HG02763 (cell line): ENCODE results near the gene PRKACA.
A peak's percentile ranks its signal among the peaks of the same experiment; 100 is the strongest.

Experiments
- ATAC-seq: cut with Tn5 transposase; IDR thresholded peaks from one replicate; pipeline ENCODE4 v1.9.1; 2021; ENCODE audit warnings: mild to moderate bottlenecking, moderate library complexity; ENCODE audit not compliant: unreplicated experiment

Gene PRKACA

GRCh38 chr19:14117668-14118164, at the start of gene PRKACA:
Gene PRKACA (minus strand): TSS chr19:14117762. CDS start chr19:14117547, 215 bp downstream.
- peak; percentile 89 for ATAC-seq

- no peak for ATAC-seq
Observed at GRCh38 chr19:14166999-14167575, 49.5 kb upstream of the PRKACA start.

- ATAC-seq, result no peak
Observed at GRCh38 chr19:14165990-14166830, 48.6 kb upstream of the PRKACA start.

- no peak for ATAC-seq
Observed at GRCh38 chr19:14164724-14165493, 47.3 kb upstream of the PRKACA start.

DNA sequence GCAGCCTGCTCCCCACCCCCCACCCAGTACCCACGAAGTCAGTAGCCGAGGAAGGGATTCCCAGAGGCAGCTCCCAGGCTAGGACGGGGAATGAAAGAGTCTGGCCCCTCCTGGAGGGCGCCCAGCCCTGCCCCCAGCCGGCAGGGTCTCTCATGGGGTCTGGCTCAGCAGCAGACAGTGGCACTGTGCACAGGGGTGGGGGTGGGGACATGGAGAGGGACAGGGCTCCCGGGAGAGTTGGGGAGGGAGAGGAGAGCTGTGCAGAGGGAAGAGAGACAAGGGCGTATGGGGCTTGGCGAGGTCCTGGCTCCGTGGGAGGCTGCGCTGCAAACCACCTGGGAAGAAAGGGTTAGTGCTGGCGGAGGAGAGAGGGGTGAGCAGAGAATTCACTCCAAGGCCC, 46.5 kb upstream of the PRKACA start:
- ATAC-seq, result no peak

- ATAC-seq, result no peak
Observed at GRCh38 chr19:14162871-14163297, 45.3 kb upstream of the PRKACA start.

DNA sequence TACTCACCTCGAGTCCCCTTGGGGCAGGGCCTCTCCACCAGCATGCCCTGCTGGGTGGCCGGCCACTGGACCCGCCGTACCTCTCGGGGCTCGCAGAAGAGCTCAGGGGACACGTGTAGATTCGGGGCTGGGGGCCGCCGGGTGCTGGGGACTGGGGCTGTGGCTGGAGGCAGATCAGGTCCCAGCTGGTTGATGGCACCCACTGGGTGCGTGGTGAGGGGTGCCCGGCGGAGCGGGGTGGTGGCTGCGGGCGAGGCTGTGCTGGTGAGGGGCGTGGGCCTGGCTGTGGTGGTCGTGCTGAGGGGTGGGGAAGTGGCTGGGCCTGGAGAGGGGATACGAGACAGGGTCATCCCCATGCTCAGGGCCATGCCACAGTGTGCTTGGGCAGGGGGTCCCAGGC, 43.7 kb upstream of the PRKACA start:
- ATAC-seq, result no peak

DNA sequence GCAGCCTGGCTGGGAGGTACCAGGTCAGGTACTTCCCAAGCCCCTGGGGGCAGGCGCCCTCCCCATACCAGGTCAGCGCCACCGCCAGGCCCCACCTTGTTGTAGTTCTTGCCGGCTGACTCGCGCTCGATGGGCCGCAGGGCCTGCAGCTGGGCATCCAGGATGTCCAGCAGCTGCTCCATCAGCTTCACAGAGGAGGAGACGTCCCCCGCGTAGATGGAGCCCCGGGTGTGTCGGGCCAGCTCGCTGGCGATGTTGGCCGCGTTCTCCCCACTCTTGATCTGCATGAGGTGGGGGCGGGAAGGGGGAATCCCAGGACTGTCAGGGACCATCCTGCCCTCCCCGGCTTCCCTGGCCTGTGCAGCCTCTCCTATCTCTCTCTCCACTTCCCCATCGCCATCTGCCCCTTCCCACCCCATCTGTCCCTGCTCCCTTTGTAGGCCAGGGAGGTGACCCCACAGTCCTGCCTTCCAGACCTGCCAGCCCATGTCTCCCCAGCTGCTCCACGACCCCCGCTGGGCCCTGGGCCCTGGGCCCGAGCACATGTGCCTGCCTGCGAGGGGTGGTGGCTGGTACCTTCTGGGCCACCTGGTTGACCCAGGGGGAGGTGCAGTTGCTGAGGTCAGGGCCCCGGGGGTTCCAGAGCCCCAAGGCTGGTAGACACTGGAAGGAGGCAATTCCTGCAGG, 42.6 kb upstream of the PRKACA start:
- no peak for ATAC-seq

DNA sequence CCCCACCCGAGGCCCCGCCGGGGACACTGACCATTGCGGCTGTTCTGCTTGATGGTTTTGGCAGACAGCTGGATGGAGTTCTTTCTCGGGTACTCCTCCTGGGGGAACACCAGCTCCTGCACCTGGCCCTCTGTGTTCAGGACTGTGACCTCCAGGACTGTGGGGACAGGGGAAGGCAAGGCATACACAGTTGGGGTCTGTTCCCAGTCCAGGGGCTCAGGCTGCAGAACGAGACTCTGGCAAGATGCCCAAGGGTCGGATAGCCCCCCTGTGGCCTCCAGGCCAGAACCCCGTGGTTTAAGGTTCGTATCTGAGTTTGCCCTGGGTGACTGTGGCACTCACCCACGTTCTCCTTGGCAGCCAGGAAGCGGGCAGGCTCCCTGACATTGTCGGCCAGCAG, 41.5 kb upstream of the PRKACA start:
- ATAC-seq, result no peak

DNA sequence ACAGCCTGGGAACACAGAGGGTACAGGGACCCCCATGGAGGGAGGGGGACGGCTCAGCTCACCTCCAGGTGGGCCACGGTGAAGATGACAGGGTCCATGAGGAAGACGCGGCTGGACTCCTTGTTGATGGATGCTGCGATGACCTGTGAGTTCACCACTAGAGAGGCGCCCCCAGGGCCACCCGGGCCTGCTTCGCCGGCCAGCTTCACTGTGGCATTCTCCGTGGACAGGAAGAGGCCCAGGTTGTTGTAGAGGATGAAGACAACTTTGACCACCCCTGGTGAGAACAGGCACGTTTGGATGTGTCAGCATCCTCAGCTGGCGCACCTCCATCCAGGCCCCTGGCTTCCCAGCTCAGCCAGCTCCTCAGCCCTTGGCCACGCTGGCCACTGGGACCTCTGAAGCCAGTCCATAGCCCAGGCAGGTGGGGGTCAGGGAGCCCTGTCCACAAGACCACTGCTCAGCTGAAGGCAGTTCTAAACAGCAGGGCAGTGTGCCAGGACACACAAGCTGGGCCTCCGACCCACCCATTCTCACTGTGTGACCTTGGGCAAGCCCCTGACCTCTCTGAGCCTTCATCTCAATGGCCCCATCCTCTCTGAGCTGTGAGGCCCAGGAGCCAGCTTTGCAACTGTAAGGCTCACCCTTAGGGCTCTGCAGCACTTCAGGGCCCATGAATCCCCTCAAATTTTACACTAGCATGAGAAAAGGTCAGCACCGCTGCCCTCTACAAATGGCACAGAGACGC, 40.9 kb upstream of the PRKACA start:
- ATAC-seq, result no peak

DNA sequence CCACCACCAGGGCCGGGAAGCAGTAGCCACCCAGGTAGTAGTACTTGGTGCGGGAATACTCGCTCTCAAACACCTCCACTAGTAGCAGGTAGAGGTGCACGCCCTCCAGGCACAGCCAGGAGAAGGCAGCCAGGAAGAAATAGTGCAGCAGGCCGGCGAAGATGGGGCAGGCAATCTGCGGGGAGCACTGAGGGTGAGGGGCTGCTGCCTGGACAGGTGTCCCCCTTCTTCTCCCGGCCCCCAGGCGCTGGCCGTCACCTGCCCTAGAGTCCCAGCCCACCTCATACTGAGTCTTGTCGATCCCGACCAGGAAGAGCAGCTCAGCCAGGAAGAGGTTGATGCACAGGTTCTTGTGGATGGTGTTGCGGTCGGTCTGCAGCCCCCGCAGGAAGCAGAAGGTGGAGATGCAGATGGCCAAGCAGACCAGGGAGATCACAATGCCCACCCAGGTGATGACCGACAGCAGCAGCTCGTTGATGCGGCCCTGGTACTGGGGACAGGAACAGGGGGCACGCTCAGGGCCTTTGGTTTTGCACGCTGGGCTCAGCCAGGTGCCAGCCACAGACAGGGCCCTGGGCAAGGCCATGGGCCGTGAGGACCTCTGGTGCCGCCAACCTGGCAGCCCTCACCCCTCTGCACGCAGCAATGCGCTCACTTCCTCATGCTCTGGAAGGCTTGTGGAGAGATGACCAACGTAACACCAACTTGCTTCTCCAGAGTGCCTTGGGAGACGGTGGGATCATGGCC, 39.6 kb upstream of the PRKACA start:
- ATAC-seq, result no peak

DNA sequence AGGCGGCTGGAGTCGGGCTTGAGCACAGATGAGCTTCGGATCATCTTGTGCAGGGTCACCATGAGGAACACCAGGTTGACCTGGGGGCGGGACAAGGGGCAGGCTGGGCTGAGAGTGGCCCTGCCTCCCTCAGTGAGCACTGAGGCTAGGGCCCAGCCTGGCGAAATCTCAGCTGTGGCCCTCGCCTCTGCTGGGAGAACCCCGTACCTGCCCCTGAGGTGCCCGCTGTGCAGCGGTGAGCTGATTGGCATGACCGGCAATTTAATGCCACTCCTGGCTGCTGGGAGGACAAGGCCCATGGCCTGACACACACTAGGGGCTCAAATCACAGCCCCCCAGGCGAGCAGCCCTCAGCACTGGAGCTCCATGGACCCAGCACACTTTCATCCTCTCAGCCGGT, 38.6 kb upstream of the PRKACA start:
- ATAC-seq, result no peak

DNA sequence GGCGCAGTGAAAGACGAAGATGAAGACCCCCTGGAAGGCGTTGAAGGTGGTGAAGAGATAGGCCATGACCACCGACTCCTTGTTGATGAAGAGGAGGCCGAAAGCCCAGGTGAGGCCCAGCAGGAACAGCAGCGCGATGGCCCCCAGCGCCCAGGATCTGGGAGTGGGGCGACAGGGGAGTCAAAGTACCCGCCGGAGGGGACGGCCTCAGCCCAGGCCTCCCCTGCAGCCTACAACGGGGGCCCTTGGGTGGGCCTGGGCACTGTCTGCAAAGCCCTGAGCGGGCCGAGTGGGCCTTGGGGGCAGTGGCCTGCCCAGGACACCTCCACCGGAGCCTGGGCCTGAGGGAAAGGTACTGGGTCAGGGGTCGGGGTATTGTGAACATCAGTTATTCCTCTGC, 37.8 kb upstream of the PRKACA start:
- no peak for ATAC-seq

GRCh38 chr19:14152713-14153112, 35.2 kb upstream of the PRKACA start:
- ATAC-seq, result no peak

DNA sequence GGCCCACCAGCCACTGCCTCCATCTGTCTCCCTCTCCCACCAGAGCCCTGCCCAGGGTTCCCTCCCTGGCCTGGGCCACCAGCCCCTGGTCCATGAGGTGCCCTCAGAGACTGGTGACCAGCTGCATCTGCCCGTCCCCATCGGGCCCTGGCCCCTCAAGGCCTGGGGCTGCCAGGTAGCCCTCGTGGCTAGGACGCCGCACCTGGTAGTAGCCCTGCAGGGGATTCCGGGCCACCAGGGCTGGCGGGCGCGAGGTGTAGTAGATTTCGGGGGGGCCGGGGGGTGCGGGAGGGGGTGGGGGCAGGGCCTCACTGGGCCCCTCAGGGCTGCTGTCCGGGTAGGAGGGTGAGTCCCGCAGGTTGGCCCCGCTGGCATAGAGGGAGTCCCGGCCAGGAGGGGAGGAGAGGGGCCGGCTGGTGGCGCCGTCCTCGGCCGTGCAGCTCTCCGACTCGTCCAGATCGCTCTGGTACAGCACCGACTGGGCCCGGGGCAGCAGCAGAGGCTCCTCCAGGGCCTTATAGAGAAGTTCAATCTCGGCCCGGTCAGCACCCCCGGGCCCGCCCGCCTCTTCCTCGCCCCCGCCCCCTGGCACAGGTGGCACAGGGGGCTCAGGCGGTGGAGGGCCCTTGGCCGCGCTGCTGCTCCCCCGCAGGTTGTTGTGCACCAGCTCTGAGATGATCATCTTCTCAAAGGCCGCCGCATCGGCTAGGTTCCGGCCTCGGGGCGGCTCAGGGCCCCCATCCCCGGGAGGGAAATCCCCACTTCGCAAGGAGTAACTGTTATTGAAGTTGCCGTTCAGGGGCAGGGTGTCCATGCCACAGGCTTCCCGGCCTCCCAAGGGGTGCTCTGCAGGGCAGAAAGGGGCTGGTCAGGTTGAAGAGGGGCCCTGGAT, 33.5 kb upstream of the PRKACA start:
- no peak for ATAC-seq

- ATAC-seq, result no peak
Observed at GRCh38 chr19:14150041-14150769, 32.6 kb upstream of the PRKACA start.

DNA sequence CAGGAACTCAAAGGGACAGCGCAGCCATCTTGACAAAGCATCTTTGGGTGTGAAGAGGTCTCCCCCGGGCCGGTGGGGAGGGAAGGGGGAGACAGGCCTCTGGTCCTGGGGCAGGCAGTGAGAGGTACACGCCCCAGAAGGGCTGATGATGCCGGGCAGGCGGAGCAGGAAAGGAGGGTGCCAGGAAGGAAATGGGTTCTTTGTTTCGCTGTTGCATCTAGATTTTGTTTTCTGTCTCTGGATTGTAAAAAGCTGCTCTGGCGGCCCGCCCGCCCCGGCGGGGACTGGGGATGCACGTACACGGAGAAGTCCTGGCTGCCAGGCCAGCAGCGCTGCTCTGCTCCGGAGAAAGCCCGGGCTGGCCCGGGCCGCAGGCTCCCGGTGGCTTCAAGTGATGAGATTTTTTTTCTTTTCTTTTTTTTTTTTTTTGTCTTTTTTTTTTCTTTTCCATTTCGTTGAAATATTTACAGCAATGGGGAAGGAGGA, 32.0 kb upstream of the PRKACA start:
- no peak for ATAC-seq
